IPS-20b (cell line): Measurements from ENCODE around the gene TAB2.

Experiments
- H3K27ac ChIP-seq: one replicate; pipeline ENCODE4 v1.5.1; 2013; ENCODE audit warnings: low read length
- H3K27me3 ChIP-seq: 2 replicates; pipeline ENCODE4 v1.6.1; 2013; ENCODE audit warnings: mild to moderate bottlenecking, low read length, inconsistent platforms; ENCODE audit not compliant: insufficient read depth
- H3K36me3 ChIP-seq: 2 replicates; pipeline ENCODE4 v1.6.1; 2013; ENCODE audit warnings: low read depth, mild to moderate bottlenecking, inconsistent platforms, low read length, moderate library complexity; ENCODE audit not compliant: insufficient read depth
- H3K4me1 ChIP-seq: 2 replicates; pipeline ENCODE4 v1.6.1; 2013; ENCODE audit warnings: mild to moderate bottlenecking, control low read depth, inconsistent platforms, low read length, moderate library complexity; ENCODE audit not compliant: insufficient read depth
- H3K4me3 ChIP-seq: 2 replicates; pipeline ENCODE4 v1.5.1; 2013; ENCODE audit warnings: mild to moderate bottlenecking, low read length, inconsistent platforms
- H3K9ac ChIP-seq: 2 replicates; pipeline ENCODE4 v1.6.1; 2013; ENCODE audit warnings: low read depth, mild to moderate bottlenecking, inconsistent platforms, low read length, moderate library complexity
- H3K9me3 ChIP-seq: 2 replicates; pipeline ENCODE4 v1.6.1; 2013; ENCODE audit warnings: mild to moderate bottlenecking, low read depth, low read length, inconsistent platforms; ENCODE audit not compliant: insufficient read depth

TAB2 gene

GRCh38 chr6:149373511-149373910 is 56.0 kb downstream of the TAB2 start:
- peaks cover 35% of the 10 kb centered on the region for H3K36me3 ChIP-seq
- H3K4me1 ChIP-seq: no peaks in the 10 kb centered on the region
- H3K27ac ChIP-seq: no peak overlapping the region
- no peaks in the 10 kb centered on the region for H3K9me3 ChIP-seq
- no peak overlapping the region for H3K9ac ChIP-seq
- no peaks in the 10 kb centered on the region for H3K27me3 ChIP-seq
- no peak overlapping the region for H3K4me3 ChIP-seq

GRCh38 chr6:149379977-149380376 is 62.5 kb downstream of the TAB2 start:
- Histone ChIP-seq H3K4me1 (no peaks in the 10 kb centered on the region), H3K36me3 (peaks cover 42% of the 10 kb centered on the region), H3K9ac (no peak overlapping the region), H3K4me3 (no peak overlapping the region), H3K27me3 (no peaks in the 10 kb centered on the region), H3K27ac (no peak overlapping the region), H3K9me3 (no peaks in the 10 kb centered on the region)

- no peaks in the 10 kb centered on the region for H3K4me1 ChIP-seq
- no peak overlapping the region for H3K9ac ChIP-seq
- no peak overlapping the region for H3K4me3 ChIP-seq
- no peaks in the 10 kb centered on the region for H3K27me3 ChIP-seq
- H3K9me3 ChIP-seq: no peaks in the 10 kb centered on the region
- peaks cover 42% of the 10 kb centered on the region for H3K36me3 ChIP-seq
- H3K27ac ChIP-seq: no peak overlapping the region
These were observed 63.0 kb downstream of the TAB2 start for GRCh38 chr6:149380523-149380922.

GRCh38 chr6:149383371-149383770 is 65.9 kb downstream of the TAB2 start:
- Histone ChIP-seq H3K36me3 (peaks cover 41% of the 10 kb centered on the region), H3K27ac (no peak overlapping the region), H3K9ac (no peak overlapping the region), H3K9me3 (no peaks in the 10 kb centered on the region; the same call in 1 of the 2 replicates), H3K27me3 (no peaks in the 10 kb centered on the region), H3K4me3 (no peak overlapping the region), H3K4me1 (no peaks in the 10 kb centered on the region)

GRCh38 chr6:149384464-149384863 is 67.0 kb downstream of the TAB2 start:
- H3K9me3 ChIP-seq: no peaks in the 10 kb centered on the region; the same call in 1 of the 2 replicates
- H3K9ac ChIP-seq: no peak overlapping the region
- H3K4me1 ChIP-seq: no peaks in the 10 kb centered on the region
- peaks cover 30% of the 10 kb centered on the region for H3K36me3 ChIP-seq
- H3K27ac ChIP-seq: no peak overlapping the region
- H3K4me3 ChIP-seq: no peak overlapping the region
- no peaks in the 10 kb centered on the region for H3K27me3 ChIP-seq

- Histone ChIP-seq H3K27ac (no peak overlapping the region), H3K9me3 (no peaks in the 10 kb centered on the region; the same call in 1 of the 2 replicates), H3K27me3 (no peaks in the 10 kb centered on the region), H3K4me3 (no peak overlapping the region), H3K9ac (no peak overlapping the region), H3K4me1 (no peaks in the 10 kb centered on the region), H3K36me3 (peaks cover 17% of the 10 kb centered on the region)
These were observed 68.6 kb downstream of the TAB2 start for GRCh38 chr6:149385998-149386646.

- Histone ChIP-seq H3K9ac (no peak overlapping the region), H3K27ac (no peak overlapping the region), H3K9me3 (no peaks in the 10 kb centered on the region; the same call in 1 of the 2 replicates), H3K27me3 (no peaks in the 10 kb centered on the region), H3K4me3 (no peak overlapping the region), H3K4me1 (no peaks in the 10 kb centered on the region), H3K36me3 (peaks cover 6% of the 10 kb centered on the region)
These were observed 70.4 kb downstream of the TAB2 start for GRCh38 chr6:149387779-149388512.

GRCh38 chr6:149389509-149390297 is 72.2 kb downstream of the TAB2 start:
- no peaks in the 10 kb centered on the region for H3K27me3 ChIP-seq
- no peak overlapping the region for H3K27ac ChIP-seq
- H3K9ac ChIP-seq: no peak overlapping the region
- H3K4me3 ChIP-seq: no peak overlapping the region
- H3K9me3 ChIP-seq: no peaks in the 10 kb centered on the region; the same call in 1 of the 2 replicates
- H3K36me3 ChIP-seq: peaks cover 6% of the 10 kb centered on the region
- H3K4me1 ChIP-seq: no peaks in the 10 kb centered on the region

- Histone ChIP-seq H3K4me3 (no peak overlapping the region), H3K27ac (no peak overlapping the region), H3K4me1 (no peaks in the 10 kb centered on the region), H3K9ac (no peak overlapping the region), H3K9me3 (no peaks in the 10 kb centered on the region; the same call in 1 of the 2 replicates), H3K36me3 (no peaks in the 10 kb centered on the region), H3K27me3 (no peaks in the 10 kb centered on the region)
These were observed 74.6 kb downstream of the TAB2 start for GRCh38 chr6:149392093-149392492.

- Histone ChIP-seq H3K9ac (no peak overlapping the region), H3K9me3 (no peaks in the 10 kb centered on the region; the same call in 1 of the 2 replicates), H3K4me1 (no peaks in the 10 kb centered on the region), H3K4me3 (no peak overlapping the region), H3K27me3 (no peaks in the 10 kb centered on the region), H3K27ac (no peak overlapping the region), H3K36me3 (peaks cover 3% of the 10 kb centered on the region; the same call in 1 of the 2 replicates)
These were observed 75.0 kb downstream of the TAB2 start for GRCh38 chr6:149392535-149392934.

- H3K9me3 ChIP-seq: no peaks in the 10 kb centered on the region; the same call in 1 of the 2 replicates
- no peak overlapping the region for H3K4me3 ChIP-seq
- no peak overlapping the region for H3K9ac ChIP-seq
- H3K27me3 ChIP-seq: no peaks in the 10 kb centered on the region
- peaks cover 9% of the 10 kb centered on the region; the same call in 1 of the 2 replicates for H3K36me3 ChIP-seq
- H3K4me1 ChIP-seq: no peaks in the 10 kb centered on the region
- H3K27ac ChIP-seq: no peak overlapping the region
These were observed 75.6 kb downstream of the TAB2 start for GRCh38 chr6:149393002-149393679.
